Measurements from ENCODE around the gene DCC. TPM values are rescaled to one million over a fixed set of nuclear protein-coding genes. Genes with fewer than 3 reads are reported as not detected.

The DCC gene
- total RNA-seq, 1 experiment from 2014 or later: not detected

GRCh38 chr18:52781113-52781512 is 441.1 kb downstream of the DCC start:
- intact Hi-C loops (cut with micrococcal nuclease; ENCODE audit: unreplicated experiment): no loop called here
- H3K36me3 ChIP-seq (ENCODE audit: low read depth): no peaks in the 10 kb centered on the region
- no peak overlapping the region for H3K4me3 ChIP-seq
- H3K27me3 ChIP-seq (ENCODE audit: insufficient read depth, low read depth): no peaks in the 10 kb centered on the region
- no peaks in the 10 kb centered on the region for H3K79me2 ChIP-seq (ENCODE audit: low read depth)
- DNase-seq: no peak
- H3K4me1 ChIP-seq (replicated peaks; ENCODE audit: insufficient read depth): no peaks in the 10 kb centered on the region
- ChIA-PET CTCF (no interaction called here), POLR2A (ENCODE audit: unreplicated experiment) (no interaction called here)
- no peak overlapping the region for H3K27ac ChIP-seq
- no peak overlapping the region for H3K4me2 ChIP-seq
- no peaks in the 10 kb centered on the region for H3K9me3 ChIP-seq (ENCODE audit: insufficient read depth, low read depth)
- BruUV-seq (replicated peaks): no TSS peak
- H3F3A ChIP-seq (ENCODE audit: insufficient read depth, low read depth): no peaks in the 10 kb centered on the region
- H2AFZ ChIP-seq: no peak overlapping the region
- H4K20me1 ChIP-seq (ENCODE audit: insufficient read depth): no peaks in the 10 kb centered on the region
- no peaks in the 10 kb centered on the region for H3K9me2 ChIP-seq (ENCODE audit: insufficient read depth)
- no peak for TF ChIP-seq EZH2 (IDR thresholded peaks at IDR 0.05; ENCODE audit: low read depth)
- TF ChIP-seq CTCF (conservative IDR thresholded peaks at IDR 0.05): no peak

- POLR2A ChIA-PET (ENCODE audit: unreplicated experiment): no interaction called here
- CTCF ChIA-PET: no interaction called here
- intact Hi-C loops (cut with micrococcal nuclease; ENCODE audit: unreplicated experiment): no loop called here
- H3K4me1 ChIP-seq (replicated peaks; ENCODE audit: insufficient read depth): no peaks in the 10 kb centered on the region
- no peaks in the 10 kb centered on the region for H3K36me3 ChIP-seq (ENCODE audit: low read depth)
- no peaks in the 10 kb centered on the region for H3K79me2 ChIP-seq (ENCODE audit: low read depth)
- DNase-seq: no peak
- TF ChIP-seq CTCF (conservative IDR thresholded peaks at IDR 0.05): no peak
- TF ChIP-seq EZH2 (IDR thresholded peaks at IDR 0.05; ENCODE audit: low read depth): no peak
- no peaks in the 10 kb centered on the region for H3K27me3 ChIP-seq (ENCODE audit: insufficient read depth, low read depth)
- H3F3A ChIP-seq (ENCODE audit: insufficient read depth, low read depth): no peaks in the 10 kb centered on the region
- no TSS peak for BruUV-seq (replicated peaks)
- H4K20me1 ChIP-seq (ENCODE audit: insufficient read depth): no peaks in the 10 kb centered on the region; the same call in 1 of the 2 replicates
- no peak overlapping the region for H3K4me2 ChIP-seq
- H2AFZ ChIP-seq: no peak overlapping the region
- no peak overlapping the region for H3K4me3 ChIP-seq
- H3K9me3 ChIP-seq (ENCODE audit: insufficient read depth, low read depth): no peaks in the 10 kb centered on the region
- no peak overlapping the region for H3K27ac ChIP-seq
- no peaks in the 10 kb centered on the region for H3K9me2 ChIP-seq (ENCODE audit: insufficient read depth)
These were observed 451.3 kb downstream of the DCC start for GRCh38 chr18:52791321-52791720.

- Histone ChIP-seq H3K4me1 (replicated peaks; ENCODE audit: insufficient read depth) (no peaks in the 10 kb centered on the region), H2AFZ (no peak overlapping the region), H3K4me3 (no peak overlapping the region), H3K27me3 (ENCODE audit: insufficient read depth, low read depth) (no peaks in the 10 kb centered on the region; the same call in 1 of the 2 replicates), H4K20me1 (ENCODE audit: insufficient read depth) (no peaks in the 10 kb centered on the region), H3K9me3 (ENCODE audit: insufficient read depth, low read depth) (no peaks in the 10 kb centered on the region), H3K4me2 (no peak overlapping the region), H3K36me3 (ENCODE audit: low read depth) (no peaks in the 10 kb centered on the region), H3K79me2 (ENCODE audit: low read depth) (no peaks in the 10 kb centered on the region), H3F3A (ENCODE audit: insufficient read depth, low read depth) (no peaks in the 10 kb centered on the region), H3K27ac (no peak overlapping the region), H3K9me2 (ENCODE audit: insufficient read depth) (no peaks in the 10 kb centered on the region; the same call in 1 of the 2 replicates)
- CTCF ChIA-PET: no interaction called here
- POLR2A ChIA-PET (ENCODE audit: unreplicated experiment): no interaction called here
- no peak for TF ChIP-seq EZH2 (IDR thresholded peaks at IDR 0.05; ENCODE audit: low read depth)
- no TSS peak for BruUV-seq (replicated peaks)
- DNase-seq: no peak
- intact Hi-C loops (cut with micrococcal nuclease; ENCODE audit: unreplicated experiment): no loop called here
These were observed 472.8 kb downstream of the DCC start for GRCh38 chr18:52812834-52813233.

GRCh38 chr18:52813635-52814416 is 473.8 kb downstream of the DCC start:
- TF ChIP-seq EZH2 (IDR thresholded peaks at IDR 0.05; ENCODE audit: low read depth): no peak
- TF ChIP-seq CTCF (conservative IDR thresholded peaks at IDR 0.05): no peak
- no peaks in the 10 kb centered on the region for H3K9me3 ChIP-seq (ENCODE audit: insufficient read depth, low read depth)
- H3K79me2 ChIP-seq (ENCODE audit: low read depth): no peaks in the 10 kb centered on the region
- DNase-seq: no peak
- intact Hi-C loops (cut with micrococcal nuclease; ENCODE audit: unreplicated experiment): no loop called here
- no peak overlapping the region for H3K4me2 ChIP-seq
- H3K27ac ChIP-seq: no peak overlapping the region
- no peaks in the 10 kb centered on the region for H3K9me2 ChIP-seq (ENCODE audit: insufficient read depth)
- no peaks in the 10 kb centered on the region for H3K36me3 ChIP-seq (ENCODE audit: low read depth)
- ChIA-PET POLR2A (ENCODE audit: unreplicated experiment) (no interaction called here), CTCF (no interaction called here)
- H3K27me3 ChIP-seq (ENCODE audit: insufficient read depth, low read depth): no peaks in the 10 kb centered on the region
- no peaks in the 10 kb centered on the region for H4K20me1 ChIP-seq (ENCODE audit: insufficient read depth)
- no peak overlapping the region for H2AFZ ChIP-seq
- no peaks in the 10 kb centered on the region for H3F3A ChIP-seq (ENCODE audit: insufficient read depth, low read depth)
- no peak overlapping the region for H3K4me3 ChIP-seq
- H3K4me1 ChIP-seq (replicated peaks; ENCODE audit: insufficient read depth): no peaks in the 10 kb centered on the region
- BruUV-seq (replicated peaks): no TSS peak

Measured in PC-9 (cell line).